ENCODE data around the gene TFDP2.
"Not testable (repeated sequence)": the region's sequence is repeated elsewhere in the genome, so short reads cannot be mapped to it uniquely, and the experiment has no call there.

The TFDP2 gene

GRCh38 chr3:141926929-141927328 lies 222.4 kb downstream of the TFDP2 start:
- DNase-seq (ENCODE audit: low read depth in 2 of 2): no peak

GRCh38 chr3:141925677-141926076 lies 223.7 kb downstream of the TFDP2 start:
- DNase-seq (ENCODE audit: low read depth in 2 of 2): not testable (repeated sequence)

- DNase-seq (ENCODE audit: low read depth in 2 of 2): no peak
Measured at GRCh38 chr3:141921316-141921715, 228.0 kb downstream of the TFDP2 start.

- DNase-seq (ENCODE audit: low read depth in 2 of 2): no peak
Measured at GRCh38 chr3:141920701-141921100, 228.6 kb downstream of the TFDP2 start.

GRCh38 chr3:141915766-141916165 lies 233.6 kb downstream of the TFDP2 start:
- DNase-seq (ENCODE audit: low read depth in 2 of 2): no peak

- no peak for DNase-seq (ENCODE audit: low read depth in 2 of 2)
Measured at GRCh38 chr3:141915016-141915415, 234.3 kb downstream of the TFDP2 start.

- DNase-seq (ENCODE audit: low read depth in 2 of 2): no peak
Measured at GRCh38 chr3:141914311-141914710, 235.0 kb downstream of the TFDP2 start.

GRCh38 chr3:141913150-141913811 lies 236.1 kb downstream of the TFDP2 start:
- peak in 1 of 2 donors; percentile 17 for DNase-seq (ENCODE audit: low read depth in 2 of 2)

GRCh38 chr3:141909986-141910385 lies 239.4 kb downstream of the TFDP2 start:
- DNase-seq (ENCODE audit: low read depth in 2 of 2): not testable (repeated sequence)

GRCh38 chr3:141909408-141909807 lies 239.9 kb downstream of the TFDP2 start:
- no peak for DNase-seq (ENCODE audit: low read depth in 2 of 2)

GRCh38 chr3:141905129-141905528 lies 244.2 kb downstream of the TFDP2 start:
- no peak for DNase-seq (ENCODE audit: low read depth in 2 of 2)

- no peak for DNase-seq (ENCODE audit: low read depth in 2 of 2)
Measured at GRCh38 chr3:141904203-141904602, 245.1 kb downstream of the TFDP2 start.

GRCh38 chr3:141901914-141902313 lies 247.4 kb downstream of the TFDP2 start:
- DNase-seq (ENCODE audit: low read depth in 2 of 2): no peak

- DNase-seq (ENCODE audit: low read depth in 2 of 2): no peak
Measured at GRCh38 chr3:141900343-141900742, 249.0 kb downstream of the TFDP2 start.

GRCh38 chr3:141898908-141899307 lies 250.4 kb downstream of the TFDP2 start:
- no peak for DNase-seq (ENCODE audit: low read depth in 2 of 2)

GRCh38 chr3:141895731-141896130 lies 253.6 kb downstream of the TFDP2 start:
- no peak for DNase-seq (ENCODE audit: low read depth in 2 of 2)

GRCh38 chr3:141894524-141895176 lies 254.7 kb downstream of the TFDP2 start:
- DNase-seq (ENCODE audit: low read depth in 2 of 2): no peak

All from activated CD4-positive, alpha-beta T cell treated with anti-CD3 and anti-CD28 coated beads for 24 hours (primary cell).